ENCODE data around the gene EFNA5. TPM values are rescaled to one million over a fixed set of nuclear protein-coding genes. Genes with fewer than 3 reads are reported as not detected.

The EFNA5 gene
- total and polyA plus RNA-seq, 8 donors = 0.29 to 187 (median 3.1) TPM

DNA sequence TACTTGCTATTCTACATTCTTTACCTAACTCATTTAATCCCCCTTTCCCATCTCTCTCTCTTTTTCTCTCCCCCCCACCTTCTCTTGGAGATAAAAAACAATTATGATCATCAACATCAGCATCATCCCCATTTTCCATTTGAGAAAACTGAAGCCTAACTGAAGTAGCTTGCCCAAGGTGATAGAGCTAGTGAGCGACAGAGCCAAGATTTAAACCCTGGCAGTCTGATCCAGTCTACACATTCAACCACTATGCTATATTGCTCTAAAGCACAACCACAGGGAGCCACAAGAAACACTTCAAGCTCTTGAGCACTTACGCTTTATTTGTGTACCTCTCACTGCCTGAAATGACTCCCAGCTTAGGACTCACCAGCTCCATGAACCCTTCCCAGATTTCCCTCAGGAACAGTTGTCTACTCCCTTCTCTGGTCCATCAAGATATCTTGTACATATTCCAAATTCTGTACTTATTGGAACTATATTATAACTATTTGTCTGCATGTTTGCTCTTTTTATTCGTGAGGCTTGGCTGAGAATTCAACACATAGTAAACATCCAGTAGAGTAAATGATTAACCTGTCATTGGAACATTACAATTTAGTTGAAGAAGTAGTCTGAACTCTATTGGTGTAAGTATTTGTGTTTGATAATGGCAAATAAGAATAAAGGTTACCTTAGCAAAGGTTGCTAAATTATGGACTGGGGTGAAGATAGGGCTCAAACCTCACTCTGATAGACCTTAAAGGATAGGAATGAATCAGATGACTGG is 164.8 kb downstream of the EFNA5 start:
- Histone ChIP-seq H3K27me3 (no peaks in the 10 kb centered on the region), H3K9me3 (no peaks in the 10 kb centered on the region), H3K4me3 (peak overlapping the region in 3 of 4 donors; percentile 14 to 31 (median 17)), H3K4me1 (peaks cover 0 to 17% (median 9%) of the 10 kb centered on the region in 4 donors), H3K36me3 (no peaks in the 10 kb centered on the region), H3K27ac (peak overlapping the region; percentile 57 to 87 (median 76))
- intact Hi-C loops (cut with DNase I; ENCODE audit: low total_unique reads) = no loop called here
- 24 to 49% (median 28%) methylated on average over 3 of the region's 3 CpGs for WGBS, 5 donors
- peak in 1 of 2 donors; percentile 49 for DNase-seq
- TF ChIP-seq POLR2AphosphoS5 (IDR thresholded peaks at IDR 0.05) = peak in 1 of 3 donors; percentile 34
- TF ChIP-seq CTCF (IDR thresholded peaks at IDR 0.05) = no peak

DNA sequence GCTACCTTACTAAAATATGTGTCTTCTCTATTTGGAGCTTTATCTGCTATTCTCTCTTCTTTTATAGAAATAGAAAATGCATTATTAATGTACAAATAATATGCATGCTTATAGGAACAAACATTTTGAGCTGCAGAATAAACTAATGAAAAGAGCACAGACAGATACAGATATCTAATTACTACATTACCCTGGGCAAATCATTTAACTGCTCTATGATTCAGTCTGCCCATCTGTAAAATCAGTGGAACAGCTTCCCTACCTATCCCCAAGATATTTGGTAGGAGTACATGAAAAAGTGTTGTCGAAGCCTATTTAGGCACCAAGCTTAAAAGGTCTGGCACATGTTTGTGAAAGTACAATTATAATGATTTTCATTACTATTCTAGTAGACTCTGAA is 166.3 kb downstream of the EFNA5 start:
- H3K27ac ChIP-seq = peak overlapping the region in 2 of 5 donors; percentile 25 to 80
- peak overlapping the region in 1 of 4 donors; percentile 31 for H3K4me3 ChIP-seq
- no peaks in the 10 kb centered on the region for H3K27me3 ChIP-seq
- WGBS, 5 donors = 37 to 78% (median 53%) methylated on average over 1 of the region's 1 CpG
- peaks cover 0 to 21% (median 14%) of the 10 kb centered on the region in 4 donors for H3K4me1 ChIP-seq
- TF ChIP-seq POLR2A (IDR thresholded peaks at IDR 0.05) = no peak
- no peak for TF ChIP-seq EP300 (IDR thresholded peaks at IDR 0.05)
- TF ChIP-seq CTCF (IDR thresholded peaks at IDR 0.05) = no peak
- no peak for TF ChIP-seq POLR2AphosphoS5 (IDR thresholded peaks at IDR 0.05)
- intact Hi-C loops (cut with DNase I; ENCODE audit: low total_unique reads) = no loop called here
- no peaks in the 10 kb centered on the region for H3K36me3 ChIP-seq
- no peak for DNase-seq
- H3K9me3 ChIP-seq = no peaks in the 10 kb centered on the region

DNA sequence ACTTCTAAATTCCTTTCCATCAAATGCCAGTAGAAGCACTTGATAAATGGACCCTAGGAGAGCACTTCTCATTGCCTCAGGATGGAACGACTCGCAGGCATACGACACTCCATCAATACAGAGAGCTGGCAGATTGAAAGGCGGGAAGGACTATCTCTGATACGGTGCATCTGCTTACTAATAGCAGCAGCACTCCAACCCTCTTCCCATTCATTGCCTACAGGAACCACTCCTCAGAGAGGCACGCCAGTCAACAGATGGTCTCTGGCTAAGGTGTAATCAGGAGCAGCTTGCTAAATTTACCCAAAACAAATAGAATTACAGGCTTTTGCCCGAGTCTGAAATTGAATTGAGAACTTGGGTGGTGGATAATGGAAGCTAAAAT is 168.1 kb downstream of the EFNA5 start:
- Histone ChIP-seq H3K4me3 (no peak overlapping the region), H3K27me3 (no peaks in the 10 kb centered on the region), H3K36me3 (no peaks in the 10 kb centered on the region), H3K9me3 (no peaks in the 10 kb centered on the region), H3K27ac (no peak overlapping the region), H3K4me1 (peaks cover 6 to 32% (median 12%) of the 10 kb centered on the region in 4 donors)
- TF ChIP-seq EP300 (IDR thresholded peaks at IDR 0.05) = no peak
- no peak for TF ChIP-seq CTCF (IDR thresholded peaks at IDR 0.05)
- TF ChIP-seq POLR2A (IDR thresholded peaks at IDR 0.05) = no peak
- no peak for TF ChIP-seq POLR2AphosphoS5 (IDR thresholded peaks at IDR 0.05)
- intact Hi-C loops (cut with DNase I; ENCODE audit: low total_unique reads) = no loop called here
- 70 to 82% (median 77%) methylated on average over 7 of the region's 7 CpGs for WGBS, 5 donors
- peak in 1 of 2 donors; percentile 33 for DNase-seq

DNA sequence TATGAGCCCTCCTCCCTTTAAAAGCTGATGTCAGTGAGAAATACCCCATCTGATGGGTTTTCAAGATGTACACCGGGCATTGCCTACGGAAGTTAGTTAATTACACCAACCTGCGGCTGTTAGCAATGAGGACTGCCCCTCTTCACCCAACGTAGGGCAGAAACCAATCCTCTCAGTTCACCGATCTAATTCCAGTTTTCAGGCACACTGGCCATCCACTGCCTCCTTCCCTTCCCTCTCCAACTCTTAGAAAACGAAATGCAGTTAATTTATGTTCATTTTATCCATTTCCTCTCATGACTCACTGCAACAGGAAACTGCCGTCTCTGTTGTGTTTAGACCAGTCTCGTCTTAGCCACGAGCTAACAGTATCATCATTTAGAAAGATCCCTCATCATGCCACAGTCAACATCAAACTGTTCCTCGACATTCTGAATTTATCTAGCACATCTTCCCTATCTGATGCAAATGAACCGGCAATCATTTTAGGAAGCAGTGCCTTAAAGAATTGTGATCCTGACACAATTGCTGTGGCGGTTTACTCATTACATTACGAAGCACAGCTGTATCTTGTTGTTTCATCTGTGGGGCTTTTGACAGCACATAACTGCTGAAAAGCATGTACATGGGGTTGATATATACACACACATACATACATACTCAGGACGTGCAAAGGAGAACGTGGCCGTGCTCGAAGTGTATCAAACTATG is 168.6 kb downstream of the EFNA5 start:
- H3K9me3 ChIP-seq = no peaks in the 10 kb centered on the region
- H3K27me3 ChIP-seq = no peaks in the 10 kb centered on the region
- no peak overlapping the region for H3K27ac ChIP-seq
- H3K4me1 ChIP-seq = peaks cover 6 to 32% (median 12%) of the 10 kb centered on the region in 4 donors
- WGBS, 5 donors = 70 to 77% (median 74%) methylated on average over 17 of the region's 17 CpGs
- H3K4me3 ChIP-seq = peak overlapping the region in 1 of 4 donors; percentile 3
- TF ChIP-seq POLR2AphosphoS5 (IDR thresholded peaks at IDR 0.05) (no peak), EP300 (IDR thresholded peaks at IDR 0.05) (no peak), CTCF (IDR thresholded peaks at IDR 0.05) (no peak), POLR2A (IDR thresholded peaks at IDR 0.05) (no peak)
- intact Hi-C loops (cut with DNase I; ENCODE audit: low total_unique reads) = no loop called here
- H3K36me3 ChIP-seq = no peaks in the 10 kb centered on the region
- no peak for DNase-seq
